Panc1 (cell line): ENCODE results near the gene DNAJC13.

ENCODE experiments used
- CTCF ChIP-seq: fragments of 450-650 bp; IDR thresholded peaks from 2 replicates; pipeline ENCODE4 v1.5.1; 2017; ENCODE audit warnings: mild to moderate bottlenecking
- POLR2AphosphoS5 ChIP-seq: IDR thresholded peaks from 2 replicates; pipeline ENCODE4 v1.6.1; 2012; ENCODE audit warnings: mild to moderate bottlenecking, low read depth, low read length, moderate library complexity
- REST ChIP-seq, 2 experiments: IDR thresholded peaks; 2 replicates each; pipeline ENCODE4 v1.6.1; 2011 to 2012; ENCODE audit warnings: low read depth in 2 of 2, control low read depth in 1 of 2, low read length in 1 of 2, mild to moderate bottlenecking in 1 of 2, moderate library complexity in 1 of 2; ENCODE audit not compliant: insufficient read depth in 1 of 2
- SIN3A ChIP-seq: IDR thresholded peaks from 2 replicates; pipeline ENCODE4 v1.6.1; 2012; ENCODE audit warnings: low read depth, mild to moderate bottlenecking, low read length, moderate library complexity, borderline replicate concordance; ENCODE audit not compliant: insufficient read depth
- TCF7L2 ChIP-seq: IDR thresholded peaks from 2 replicates; pipeline ENCODE4 v1.6.1; 2011; ENCODE audit warnings: mild to moderate bottlenecking, low read depth, low read length, inconsistent platforms

DNA sequence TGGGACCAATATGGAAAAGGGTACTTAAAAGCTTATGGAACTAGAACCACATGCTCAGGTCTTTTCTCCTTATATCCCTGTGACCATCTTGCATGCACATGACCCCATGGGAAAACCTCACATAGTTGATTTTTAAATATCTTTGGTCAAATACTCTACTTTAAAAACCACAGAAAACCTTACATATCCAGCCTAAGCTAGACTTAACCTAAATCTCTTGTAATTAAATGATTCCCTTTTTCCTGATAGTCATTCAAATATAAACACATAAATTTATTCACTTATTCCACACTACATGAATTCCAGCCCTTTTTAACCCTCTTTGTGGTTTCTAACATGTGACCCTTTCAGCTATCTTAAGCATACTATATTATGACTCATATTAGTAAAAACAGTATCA is 46.8 kb downstream of the DNAJC13 start:
- no peak for TF ChIP-seq CTCF
- TF ChIP-seq REST (IDR thresholded peaks at IDR 0.05; ENCODE audit: insufficient read depth in 1 of 2, low read depth in 2 of 2, low read length in 1 of 2) = no peak
- no peak for TF ChIP-seq SIN3A
- TF ChIP-seq POLR2AphosphoS5 = no peak
- TF ChIP-seq TCF7L2 = no peak
